ENCODE results near the gene LTB4R2. TPM values are rescaled to one million over a fixed set of nuclear protein-coding genes. Genes with fewer than 3 reads are reported as not detected.

Gene LTB4R2
- total and polyA plus RNA-seq, 2 experiments from 2014 or later = 0.45 to 3.5 TPM

DNA sequence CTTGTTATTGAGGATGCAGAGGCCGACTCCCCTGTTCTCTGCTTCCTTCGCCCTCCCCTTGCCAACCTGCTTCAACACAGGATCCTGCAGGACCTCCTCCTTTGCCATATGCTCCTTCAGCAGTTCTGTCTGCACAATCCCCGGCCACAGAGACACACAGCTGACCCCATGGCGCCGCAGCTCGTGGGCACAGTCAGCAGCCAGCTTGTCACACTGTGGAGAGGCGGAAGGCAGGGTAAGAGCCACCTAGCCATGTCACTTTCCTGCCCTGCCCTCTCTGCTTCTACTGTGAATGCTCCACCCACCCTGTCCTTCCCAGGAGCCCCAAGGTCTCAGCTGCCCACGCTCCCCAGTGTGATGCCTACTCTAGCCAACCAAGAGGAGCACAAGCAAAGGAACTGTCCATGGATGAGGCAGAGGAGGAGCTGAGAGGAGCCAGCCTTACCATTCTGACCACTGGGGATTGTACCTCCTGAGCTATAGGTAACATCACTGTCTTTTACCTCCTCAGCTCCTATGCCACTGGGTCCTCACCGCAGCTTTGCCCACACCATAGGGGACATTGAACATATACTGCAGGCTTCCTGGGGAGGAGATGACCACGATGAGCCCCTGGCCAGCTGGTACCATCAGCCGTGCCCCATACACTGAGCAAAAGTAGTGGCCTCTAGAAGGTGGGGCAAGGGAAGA lies 17.7 kb upstream of the LTB4R2 start:
- TF ChIP-seq EZH2 (IDR thresholded peaks at IDR 0.05; ENCODE audit: insufficient read depth, poor library complexity, severe bottlenecking) (no peak), EZH2phosphoT487 (IDR thresholded peaks at IDR 0.05; ENCODE audit: insufficient read depth, low read depth) (no peak)
- H4K20me1 ChIP-seq (ENCODE audit: insufficient read depth) = no peaks in the 10 kb centered on the region
- H3K9me3 ChIP-seq (ENCODE audit: low read depth) = no peaks in the 10 kb centered on the region
- peaks cover 4% of the 10 kb centered on the region; the same call in 1 of the 2 replicates for H3F3A ChIP-seq (ENCODE audit: insufficient read depth)
- no peak overlapping the region for H3K4me3 ChIP-seq
- no peak overlapping the region for H3K9ac ChIP-seq
- H3K27ac ChIP-seq = no peak overlapping the region
- peaks cover 5% of the 10 kb centered on the region for H3K4me1 ChIP-seq (ENCODE audit: insufficient read depth)
- no peak overlapping the region for H3K4me2 ChIP-seq (ENCODE audit: unreplicated experiment)
- H3K9me2 ChIP-seq (ENCODE audit: insufficient read depth) = no peaks in the 10 kb centered on the region
- DNase-seq = no peak
- WGBS, 2 experiments (ENCODE audit: low coverage in 1 of 2, low lambda C conversion rate in 2 of 2, missing lambda C conversion rate in 2 of 2) = 89 to 90% methylated on average over 11 of the region's 11 CpGs
- H3K27me3 ChIP-seq (replicated peaks; ENCODE audit: insufficient read depth) = no peaks in the 10 kb centered on the region
- no peaks in the 10 kb centered on the region for H3K79me2 ChIP-seq (ENCODE audit: insufficient read depth)
- peaks cover 2% of the 10 kb centered on the region; the same call in 1 of the 2 replicates for H3K36me3 ChIP-seq (ENCODE audit: low read depth)
- in situ Hi-C loops (cut with MboI) = loop anchor here (10.0 kb wide), 1 partner anchor 47 kb away; the partner anchor contains the start of gene TINF2
- H2AFZ ChIP-seq = no peak overlapping the region

DNA sequence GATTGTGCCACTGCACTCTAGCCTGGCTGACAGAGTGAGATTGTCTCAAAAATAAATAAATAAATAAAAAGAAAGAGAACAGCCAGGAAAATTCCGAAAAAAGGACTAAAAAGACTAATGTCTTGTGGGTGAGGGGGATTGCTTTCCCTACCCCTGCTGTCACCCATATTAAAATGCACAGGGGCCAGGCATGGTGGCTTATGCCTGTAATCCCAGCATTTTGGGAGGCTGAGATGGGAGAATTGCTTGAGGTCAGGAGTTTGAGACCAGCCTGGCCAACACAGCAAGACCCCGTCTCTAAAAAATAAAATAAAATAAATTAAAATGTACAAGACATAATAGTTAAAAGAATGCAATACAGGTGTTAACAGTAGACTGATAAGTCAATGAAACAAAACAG lies 16.4 kb upstream of the LTB4R2 start:
- no peak overlapping the region for H3K27ac ChIP-seq
- no peaks in the 10 kb centered on the region for H4K20me1 ChIP-seq (ENCODE audit: insufficient read depth)
- 92 to 93% methylated on average over 2 of the region's 2 CpGs for WGBS, 2 experiments (ENCODE audit: low coverage in 1 of 2, low lambda C conversion rate in 2 of 2, missing lambda C conversion rate in 2 of 2)
- in situ Hi-C loops (cut with MboI) = loop anchor here (10.0 kb wide), 1 partner anchor 49 kb away; the partner anchor contains the start of gene TINF2
- DNase-seq = no peak
- H3K9me3 ChIP-seq (ENCODE audit: low read depth) = no peaks in the 10 kb centered on the region
- H3K79me2 ChIP-seq (ENCODE audit: insufficient read depth) = no peaks in the 10 kb centered on the region
- H2AFZ ChIP-seq = no peak overlapping the region
- no peak for TF ChIP-seq EZH2phosphoT487 (IDR thresholded peaks at IDR 0.05; ENCODE audit: insufficient read depth, low read depth)
- TF ChIP-seq EZH2 (IDR thresholded peaks at IDR 0.05; ENCODE audit: insufficient read depth, poor library complexity, severe bottlenecking) = no peak
- peaks cover 8% of the 10 kb centered on the region for H3K4me1 ChIP-seq (ENCODE audit: insufficient read depth)
- H3K9me2 ChIP-seq (ENCODE audit: insufficient read depth) = no peaks in the 10 kb centered on the region
- no peak overlapping the region for H3K9ac ChIP-seq
- no peak overlapping the region for H3K4me3 ChIP-seq
- H3K4me2 ChIP-seq (ENCODE audit: unreplicated experiment) = no peak overlapping the region
- H3K36me3 ChIP-seq (ENCODE audit: low read depth) = peaks cover 2% of the 10 kb centered on the region; the same call in 1 of the 2 replicates
- H3F3A ChIP-seq (ENCODE audit: insufficient read depth) = peaks cover 14% of the 10 kb centered on the region; the same call in 1 of the 2 replicates
- no peaks in the 10 kb centered on the region for H3K27me3 ChIP-seq (replicated peaks; ENCODE audit: insufficient read depth)

DNA sequence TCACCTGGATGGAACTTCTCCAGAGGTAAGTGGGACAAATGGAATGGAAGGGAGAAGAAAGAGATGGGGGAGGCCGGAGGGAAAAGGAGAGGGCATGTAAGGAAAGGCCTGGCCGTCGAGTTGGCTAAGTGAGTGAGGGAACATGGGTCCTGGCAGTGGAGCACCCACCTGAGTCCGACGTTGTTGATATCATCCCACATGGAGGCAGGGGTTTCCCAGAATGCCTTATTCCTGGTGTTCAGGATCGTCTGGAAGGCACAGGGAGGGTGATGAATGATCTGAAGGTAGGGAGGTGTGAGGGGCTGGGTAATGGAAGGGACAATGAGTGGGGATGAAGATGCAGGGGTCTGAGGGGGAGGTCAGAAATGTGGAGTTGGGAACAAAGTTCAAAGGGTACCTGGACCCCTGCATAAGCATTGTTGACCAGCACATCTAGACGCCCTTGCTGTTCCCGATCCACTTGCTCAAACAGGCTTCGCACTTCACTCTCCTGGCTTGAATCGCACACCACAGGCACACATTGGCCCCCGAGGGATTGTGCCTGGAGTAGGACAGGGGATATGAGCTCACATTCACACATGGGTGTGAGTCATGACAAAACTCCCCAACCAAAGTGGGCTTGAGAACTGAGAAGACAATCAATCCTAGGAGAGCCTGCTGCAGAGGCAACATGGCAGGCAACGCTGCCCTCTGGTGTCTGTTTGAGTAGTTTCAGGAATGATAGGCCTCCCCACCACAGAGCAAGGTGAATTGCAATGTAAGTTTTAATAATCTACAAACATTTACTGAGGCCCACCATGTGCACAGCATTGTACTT lies 13.4 kb upstream of the LTB4R2 start:
- WGBS, 2 experiments (ENCODE audit: low coverage in 1 of 2, low lambda C conversion rate in 2 of 2, missing lambda C conversion rate in 2 of 2) = 41 to 44% methylated on average over 12 of the region's 12 CpGs
- Histone ChIP-seq H3F3A (ENCODE audit: insufficient read depth) (peaks cover 23% of the 10 kb centered on the region; the same call in 1 of the 2 replicates), H2AFZ (peak overlapping the region; percentile 51; the same call in 1 of the 2 replicates), H3K4me3 (no peak overlapping the region), H3K27me3 (replicated peaks; ENCODE audit: insufficient read depth) (no peaks in the 10 kb centered on the region), H3K9me2 (ENCODE audit: insufficient read depth) (no peaks in the 10 kb centered on the region), H3K4me1 (ENCODE audit: insufficient read depth) (peaks cover 17% of the 10 kb centered on the region), H3K79me2 (ENCODE audit: insufficient read depth) (peaks cover 18% of the 10 kb centered on the region), H3K36me3 (ENCODE audit: low read depth) (peaks cover 2% of the 10 kb centered on the region; the same call in 1 of the 2 replicates), H3K9ac (peak overlapping the region; percentile 19; the same call in 1 of the 2 replicates), H3K27ac (peak overlapping the region; percentile 38; the same call in 1 of the 2 replicates), H3K4me2 (ENCODE audit: unreplicated experiment) (no peak overlapping the region), H4K20me1 (ENCODE audit: insufficient read depth) (no peaks in the 10 kb centered on the region), H3K9me3 (ENCODE audit: low read depth) (no peaks in the 10 kb centered on the region)
- DNase-seq = peak; percentile 94
- in situ Hi-C loops (cut with MboI) = loop anchor here (10.0 kb wide), 1 partner anchor 52 kb away; the partner anchor contains the start of gene TINF2
- TF ChIP-seq EZH2 (IDR thresholded peaks at IDR 0.05; ENCODE audit: insufficient read depth, poor library complexity, severe bottlenecking) = no peak

DNA sequence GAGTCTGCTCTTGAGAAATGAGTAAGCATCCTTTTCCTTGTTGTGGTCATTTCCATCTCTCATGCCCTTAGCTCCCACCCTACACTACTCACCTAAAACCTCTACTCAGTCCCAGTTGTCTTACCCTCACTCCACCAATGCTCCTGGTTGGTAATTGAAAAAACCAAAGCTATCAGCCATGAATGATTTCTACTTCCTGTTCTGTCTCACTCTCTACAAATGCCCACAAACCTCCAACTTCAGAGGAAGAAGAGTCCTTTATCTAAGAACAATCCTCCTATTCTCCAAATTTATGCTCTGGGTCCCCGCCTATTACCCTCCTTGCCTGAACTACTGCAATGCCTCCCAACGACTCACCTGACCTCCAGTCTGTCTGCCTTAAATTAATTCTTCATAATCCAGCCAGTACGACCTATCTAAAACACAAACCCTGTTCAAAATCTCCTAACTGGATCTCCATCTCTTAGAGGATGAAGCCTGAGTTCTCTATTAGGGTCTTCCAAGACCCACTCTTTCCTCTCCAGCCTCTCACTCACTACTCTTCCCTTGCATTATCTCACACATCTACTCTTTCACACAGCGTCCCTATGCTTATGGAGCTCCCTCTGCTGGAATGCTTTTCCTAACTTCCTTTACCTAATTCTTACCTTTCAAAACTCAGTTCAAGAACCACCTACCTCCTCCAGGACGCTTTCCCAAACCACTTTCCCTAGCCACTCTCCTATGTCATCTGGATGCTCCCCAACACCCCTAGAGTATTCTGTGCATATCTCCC lies 12.6 kb upstream of the LTB4R2 start:
- H3K4me3 ChIP-seq = no peak overlapping the region
- H3K9ac ChIP-seq = no peak overlapping the region
- peaks cover 6% of the 10 kb centered on the region; the same call in 1 of the 2 replicates for H3K36me3 ChIP-seq (ENCODE audit: low read depth)
- no peak overlapping the region for H3K4me2 ChIP-seq (ENCODE audit: unreplicated experiment)
- peaks cover 26% of the 10 kb centered on the region for H3K79me2 ChIP-seq (ENCODE audit: insufficient read depth)
- H3F3A ChIP-seq (ENCODE audit: insufficient read depth) = peaks cover 23% of the 10 kb centered on the region; the same call in 1 of the 2 replicates
- no peaks in the 10 kb centered on the region for H4K20me1 ChIP-seq (ENCODE audit: insufficient read depth)
- in situ Hi-C loops (cut with MboI) = loop anchor here (10.0 kb wide), 1 partner anchor 53 kb away; the partner anchor contains the start of gene TINF2
- H3K27me3 ChIP-seq (replicated peaks; ENCODE audit: insufficient read depth) = no peaks in the 10 kb centered on the region
- no peak overlapping the region for H2AFZ ChIP-seq
- H3K9me2 ChIP-seq (ENCODE audit: insufficient read depth) = no peaks in the 10 kb centered on the region
- peak; percentile 38 for DNase-seq
- TF ChIP-seq EZH2phosphoT487 (IDR thresholded peaks at IDR 0.05; ENCODE audit: insufficient read depth, low read depth) (no peak), EZH2 (IDR thresholded peaks at IDR 0.05; ENCODE audit: insufficient read depth, poor library complexity, severe bottlenecking) (no peak)
- no peaks in the 10 kb centered on the region for H3K9me3 ChIP-seq (ENCODE audit: low read depth)
- H3K4me1 ChIP-seq (ENCODE audit: insufficient read depth) = peaks cover 17% of the 10 kb centered on the region
- 45 to 51% methylated on average over 5 of the region's 5 CpGs for WGBS, 2 experiments (ENCODE audit: low coverage in 1 of 2, low lambda C conversion rate in 2 of 2, missing lambda C conversion rate in 2 of 2)
- no peak overlapping the region for H3K27ac ChIP-seq
